GM13976 (cell line): ENCODE data around the gene CC2D2A.

Source experiments
- DNase-seq: peaks from one replicate; pipeline ENCODE4 v3.0.0; 2012; ENCODE audit warnings: low spot score
- CTCF ChIP-seq: IDR thresholded peaks from 2 replicates; pipeline ENCODE4 v1.5.1; 2012; ENCODE audit warnings: borderline replicate concordance, mild to moderate bottlenecking; ENCODE audit not compliant: insufficient read depth; ENCODE audit errors: extremely low read depth, missing control alignments, control extremely low read depth
- in situ Hi-C: fragments of 300-500 bp; cut with MboI; formaldehyde crosslinking; loops from one replicate; pipeline ENCODE4 v1.12.0; 2022; ENCODE audit warnings: low sequenced_read_pairs, mixed read lengths, inconsistent platforms; ENCODE audit not compliant: unreplicated experiment

The CC2D2A gene

GRCh38 chr4:15469402-15470127, at the start of gene CC2D2A:
Gene CC2D2A, plus strand, starts transcription at chr4:15469882. Its CDS starts 6,051 bp downstream, at chr4:15475933.
- DNase-seq: no peak
- TF ChIP-seq CTCF: no peak
- in situ Hi-C loops: no loop called here

- no peak for DNase-seq
- TF ChIP-seq CTCF: no peak
- in situ Hi-C loops: no loop called here
Measured at GRCh38 chr4:15420642-15421041, 49.0 kb upstream of the CC2D2A start.

GRCh38 chr4:15423285-15423711, 46.4 kb upstream of the CC2D2A start:
- in situ Hi-C loops: no loop called here
- no peak for TF ChIP-seq CTCF
- no peak for DNase-seq

GRCh38 chr4:15425520-15425919, 44.2 kb upstream of the CC2D2A start:
- no peak for DNase-seq
- in situ Hi-C loops: no loop called here
- no peak for TF ChIP-seq CTCF

- no peak for TF ChIP-seq CTCF
- no peak for DNase-seq
- in situ Hi-C loops: no loop called here
Measured at GRCh38 chr4:15427161-15427560, 42.5 kb upstream of the CC2D2A start.

- no peak for DNase-seq
- in situ Hi-C loops: no loop called here
- TF ChIP-seq CTCF: no peak
Measured at GRCh38 chr4:15427701-15428100, 42.0 kb upstream of the CC2D2A start, which contains the start of gene C1QTNF7. Gene C1QTNF7, plus strand, starts transcription at chr4:15428033. Its CDS starts 7,711 bp downstream, at chr4:15435744.
